GM12878 (cell line): ENCODE measurements around the gene PP2D1. TPM values are rescaled to one million over a fixed set of nuclear protein-coding genes. Genes with fewer than 3 reads are reported as not detected.
A peak's percentile ranks its signal among the peaks of the same experiment; 100 is the strongest.

Experiments
- ATAC-seq: fragments of 200-7000 bp; cut with Tn5 transposase; 3 replicates; pipeline ENCODE4 v1.9.1; 2020; ENCODE audit warnings: mild to moderate bottlenecking, moderate library complexity
- BruUV-seq: library from RNA; stranded (reverse); fragments of 400-500 nt; replicated peaks from 2 replicates; lab custom pipeline; 2021; lab: Mats Ljungman, UMichigan
- CTCF ChIA-PET: fragments of 300-600 bp; sonication (Branson Sonifier 250); formaldehyde crosslinking; extraction: SDS; loops from one replicate; lab custom pipeline; 2021; ENCODE audit warnings: inconsistent platforms; lab: Yijun Ruan, JAX
- POLR2A ChIA-PET: fragments of 350-600 bp; formaldehyde crosslinking; extraction: SDS; loops from one replicate; lab custom pipeline; 2021; ENCODE audit warnings: inconsistent platforms; lab: Charles Lee
- RAD21 ChIA-PET: fragments of 300-600 bp; sonication (Branson Sonifier 250); formaldehyde crosslinking; loops from one replicate; lab custom pipeline; 2023; ENCODE audit warnings: antibody characterized with exemption; ENCODE audit not compliant: unreplicated experiment; lab: Charles Lee
- SMC1A ChIA-PET: fragments of 300-600 bp; sonication (Branson Sonifier 250); formaldehyde crosslinking; loops from one replicate; lab custom pipeline; 2023; ENCODE audit not compliant: unreplicated experiment, uncharacterized antibody; lab: Charles Lee
- DNase-seq: peaks from one replicate; pipeline ENCODE4 v3.0.0-alpha.2; 2011; ENCODE audit warnings: low read depth, low spot score
- FAIRE-seq: peaks from 3 replicates; lab custom pipeline; 2011; peaks lifted over from hg19 to GRCh38; lab: Jason Lieb, UNC
- H2AFZ ChIP-seq: 2 replicates; pipeline ENCODE4 v1.6.0; 2011; ENCODE audit warnings: low read depth, low read length, control low read depth; ENCODE audit not compliant: control insufficient read depth
- H3K27ac ChIP-seq: 2 replicates; pipeline ENCODE4 v1.5.1; 2011; ENCODE audit warnings: control low read depth; ENCODE audit not compliant: control insufficient read depth, insufficient read depth
- H3K27me3 ChIP-seq, 2 experiments: replicated peaks in 1 of 2; 2 replicates each; pipeline versions ENCODE4 v1.6.0 to v1.6.1; 2011; ENCODE audit warnings: low read length in 1 of 2; ENCODE audit not compliant: control insufficient read depth in 2 of 2, insufficient read depth in 2 of 2
- H3K36me3 ChIP-seq, 2 experiments: 2 replicates each; pipeline ENCODE4 v1.5.1; 2011; ENCODE audit warnings: low read length in 1 of 2; ENCODE audit not compliant: control insufficient read depth in 2 of 2, insufficient read depth in 2 of 2
- H3K4me1 ChIP-seq: 2 replicates; pipeline ENCODE4 v1.6.1; 2011; ENCODE audit warnings: mild to moderate bottlenecking, low read length, moderate library complexity, mixed read lengths; ENCODE audit not compliant: control insufficient read depth, insufficient read depth
- H3K4me2 ChIP-seq: 2 replicates; pipeline ENCODE4 v1.6.0; 2011; ENCODE audit warnings: control low read depth; ENCODE audit not compliant: control insufficient read depth, insufficient read depth
- H3K4me3 ChIP-seq: fragments of 200-600 bp; sonication (generic); 2 replicates; pipeline ENCODE4 v1.5.1; 2016
- H3K79me2 ChIP-seq: 2 replicates; pipeline ENCODE4 v1.6.0; 2011; ENCODE audit warnings: low read length; ENCODE audit not compliant: control insufficient read depth, insufficient read depth
- H3K9ac ChIP-seq: 2 replicates; pipeline ENCODE4 v1.8.0; 2011; ENCODE audit warnings: low read length, control low read depth, mixed read lengths; ENCODE audit not compliant: control insufficient read depth, insufficient read depth
- H3K9me3 ChIP-seq: replicated peaks from 3 replicates; pipeline ENCODE4 v1.5.1; 2011; ENCODE audit warnings: mild to moderate bottlenecking, low read length; ENCODE audit not compliant: control insufficient read depth, insufficient read depth
- H4K20me1 ChIP-seq: 2 replicates; pipeline ENCODE4 v1.6.0; 2011; ENCODE audit not compliant: control insufficient read depth, insufficient read depth
- CHD4 ChIP-seq: fragments of 200-600 bp; sonication (generic); IDR thresholded peaks from 2 replicates; pipeline ENCODE4 v1.6.1; 2016; ENCODE audit warnings: mild to moderate bottlenecking
- ETV6 ChIP-seq, 2 experiments: fragments of 450-650 bp in 1 of 2; IDR thresholded peaks in 1 of 2; conservative IDR thresholded peaks in 1 of 2; 2 replicates each; pipeline ENCODE4 v1.6.1; 2014; ENCODE audit warnings: antibody characterized with exemption in 1 of 2, borderline replicate concordance in 1 of 2, low read depth in 1 of 2, mild to moderate bottlenecking in 1 of 2, moderate library complexity in 1 of 2
- EZH2 ChIP-seq: IDR thresholded peaks from 2 replicates; pipeline ENCODE4 v1.6.1; 2012; ENCODE audit warnings: low read depth, mild to moderate bottlenecking, control low read depth, inconsistent platforms, low read length, borderline replicate concordance; ENCODE audit not compliant: control insufficient read depth
- HDAC2 ChIP-seq: fragments of 200-600 bp; sonication (generic); IDR thresholded peaks from 2 replicates; pipeline ENCODE4 v1.6.1; 2017
- HDGF ChIP-seq: fragments of 450-650 bp; IDR thresholded peaks from 2 replicates; pipeline ENCODE4 v1.6.1; 2016; ENCODE audit warnings: antibody characterized with exemption
- IKZF1 ChIP-seq: fragments of 450-650 bp; conservative IDR thresholded peaks from 2 replicates; pipeline ENCODE4 v1.6.1; 2017; ENCODE audit warnings: antibody characterized with exemption, mild to moderate bottlenecking
- IKZF2 ChIP-seq, 2 experiments: fragments of 450-650 bp; IDR thresholded peaks; 2 replicates each; pipeline ENCODE4 v1.6.1; 2017; ENCODE audit warnings: mild to moderate bottlenecking in 2 of 2, moderate library complexity in 2 of 2
- MYB ChIP-seq: fragments of 150-350 bp; IDR thresholded peaks from 2 replicates; pipeline ENCODE4 v1.6.1; 2014; ENCODE audit warnings: mild to moderate bottlenecking, low read depth, low read length, borderline replicate concordance
- NFYA ChIP-seq: IDR thresholded peaks from 2 replicates; pipeline ENCODE4 v1.6.1; 2011; ENCODE audit warnings: low read depth, mild to moderate bottlenecking, low read length, improper control_type of control experiment, borderline replicate concordance
- PBX3 ChIP-seq: IDR thresholded peaks from 2 replicates; pipeline ENCODE4 v1.6.1; 2011; ENCODE audit warnings: mild to moderate bottlenecking, low read depth, low read length, moderate library complexity; ENCODE audit not compliant: insufficient replicate concordance
- PML ChIP-seq: IDR thresholded peaks from 2 replicates; pipeline ENCODE4 v1.6.1; 2012; ENCODE audit warnings: low read length, inconsistent platforms
- RAD51 ChIP-seq: fragments of 450-650 bp; IDR thresholded peaks from 2 replicates; pipeline ENCODE4 v1.6.1; 2016; ENCODE audit warnings: moderate library complexity, mild to moderate bottlenecking, inconsistent platforms
- SMARCA5 ChIP-seq: fragments of 450-650 bp; IDR thresholded peaks from 2 replicates; pipeline ENCODE4 v1.6.1; 2017; ENCODE audit warnings: mild to moderate bottlenecking
- SREBF1 ChIP-seq: IDR thresholded peaks from 2 replicates; pipeline ENCODE4 v1.6.1; 2012; ENCODE audit warnings: mild to moderate bottlenecking, low read length
- TBL1XR1 ChIP-seq: IDR thresholded peaks from 2 replicates; pipeline ENCODE4 v1.6.1; 2012; ENCODE audit warnings: low read depth, low read length, improper control_type of control experiment
- WGBS: methylation state at CpG from one replicate; pipeline ENCODE4 v1.1.6; 2016; ENCODE audit warnings: low lambda C conversion rate; ENCODE audit not compliant: insufficient replicate concordance, insufficient coverage; ENCODE audit errors: missing lambda C conversion rate; 5-methylcytosine and 5-hydroxymethylcytosine counted together
- in situ Hi-C: fragments of 300-500 bp; cut with MboI; formaldehyde crosslinking; loops from 9 replicates; pipeline ENCODE4 v1.14.3; 2018; ENCODE audit warnings: mixed read lengths
- intact Hi-C: fragments of 100-400 bp; cut with micrococcal nuclease; formaldehyde crosslinking; loops from one replicate; pipeline ENCODE4 v1.14.2; 2022; ENCODE audit not compliant: unreplicated experiment
- polyA plus RNA-seq, 11 experiments: library from polyadenylated mRNA; depleted of rRNA in 4 of 11; unstranded in 6 of 11; stranded (reverse) in 5 of 11; fragments of >200 nt; fragmentation: Nextera tagmentation in 4 of 11; fragmentation: Illumina TruSeq in 1 of 11; extraction: Ambion mirVana in 4 of 11; extraction: Trizol in 1 of 11; gene quantifications; 1 replicate in 1 of 11; 2 replicates in 10 of 11; pipeline versions ENCODE4 v1.2.1 to v1.2.3, GENCODE V29; 2011 to 2016; ENCODE audit warnings: inconsistent platforms in 2 of 11, missing spikeins in 2 of 11, low read depth in 1 of 11
- total RNA-seq, 4 experiments: library from RNA; depleted of rRNA in 3 of 4; stranded (reverse); fragments of >200 nt in 3 of 4; fragmentation: Illumina TruSeq in 1 of 4; extraction: Trizol in 1 of 4; gene quantifications; 2 replicates each; pipeline versions ENCODE4 v1.2.1 to v1.2.3, GENCODE V29; 2013 to 2021

PP2D1 gene
- total and polyA plus RNA-seq, 10 of the 15 experiments (the other 5 are each of a cell fraction or from before 2014, with no cell fraction given) = 0.04 to 0.18 (median 0.17) TPM; not detected in 7

DNA sequence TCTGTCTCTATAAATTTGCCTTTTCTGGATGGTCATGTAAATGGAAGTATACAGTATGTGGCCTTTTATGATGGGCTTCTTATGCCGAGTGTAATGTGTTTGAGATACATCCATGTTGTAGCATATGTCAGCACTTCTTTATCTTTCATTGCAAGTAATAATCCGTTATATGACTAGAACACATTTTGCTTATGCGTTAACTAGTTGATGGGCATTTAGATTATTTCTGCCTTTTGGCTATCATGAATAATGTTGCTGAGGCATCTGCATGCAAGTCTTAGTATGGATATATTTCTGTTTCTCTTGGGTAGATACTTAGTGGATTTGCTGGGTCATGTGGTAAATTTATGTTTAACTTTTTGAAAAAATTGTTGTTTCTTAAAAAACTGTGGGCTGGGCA is 47.9 kb upstream of the PP2D1 start:
- SMC1A ChIA-PET = interaction anchor here (1.1 kb wide), 1 partner anchor 10 kb away, joined by 3 read pairs; no protein-coding TSS in a partner anchor
- FAIRE-seq (peak; percentile 7), DNase-seq (no peak), ATAC-seq (no peak)
- intact Hi-C loops = loop anchor here (5.0 kb wide), 1 partner anchor 127 kb away; the partner anchor contains the start of gene SGO1
- Histone ChIP-seq H3K4me3 (no peak overlapping the region), H3K27me3 (no peaks in the 10 kb centered on the region), H3K9ac (no peak overlapping the region), H4K20me1 (no peaks in the 10 kb centered on the region), H3K4me2 (no peak overlapping the region), H3K36me3 (no peaks in the 10 kb centered on the region), H3K79me2 (no peaks in the 10 kb centered on the region; the same call in 1 of the 2 replicates), H3K4me1 (peaks cover 19% of the 10 kb centered on the region), H3K9me3 (no peaks in the 10 kb centered on the region), H3K27ac (no peak overlapping the region), H2AFZ (no peak overlapping the region)
- RAD21 ChIA-PET = no interaction called here
- POLR2A ChIA-PET = no interaction called here
- TF ChIP-seq HDGF = no peak
- TF ChIP-seq RAD51 = no peak
- no peak for TF ChIP-seq TBL1XR1
- no peak for TF ChIP-seq HDAC2
- TF ChIP-seq NFYA = no peak
- no peak for TF ChIP-seq SMARCA5
- no peak for TF ChIP-seq IKZF1
- TF ChIP-seq PML = no peak
- TF ChIP-seq MYB = no peak
- TF ChIP-seq IKZF2 (IDR thresholded peaks at IDR 0.05) = no peak
- TF ChIP-seq SREBF1 = no peak
- TF ChIP-seq EZH2 = no peak
- no peak for TF ChIP-seq ETV6 (conservative IDR thresholded peaks at IDR 0.05 in 1 of 2, IDR thresholded peaks at IDR 0.05 in 1 of 2; ENCODE audit: borderline replicate concordance in 1 of 2, low read depth in 1 of 2)
- TF ChIP-seq PBX3 = no peak
- no peak for TF ChIP-seq CHD4
- in situ Hi-C loops = no loop called here
- BruUV-seq = no TSS peak
- WGBS = 98% methylated on average over 3 of the region's 3 CpGs
- CTCF ChIA-PET = no interaction called here
